HepG2 (cell line): ENCODE data around the gene KATNA1. TPM values are rescaled to one million over a fixed set of nuclear protein-coding genes. Genes with fewer than 3 reads are reported as not detected.

Source experiments
- IKZF1 ChIP-seq: fragments of 450-650 bp; IDR thresholded peaks from 2 replicates; pipeline ENCODE4 v1.7.1; 2016
- JUND ChIP-seq: sonication (generic); formaldehyde crosslinking; IDR thresholded peaks from 2 replicates; pipeline ENCODE4 v1.8.0; 2022; ENCODE audit warnings: mild to moderate bottlenecking, missing genetic modification reagents
- NAIF1 ChIP-seq: sonication (generic); formaldehyde crosslinking; IDR thresholded peaks from 2 replicates; pipeline ENCODE4 v1.5.0; 2020; ENCODE audit warnings: mild to moderate bottlenecking, missing genetic modification reagents, borderline replicate concordance
- PITX1 ChIP-seq: sonication (generic); formaldehyde crosslinking; IDR thresholded peaks from 2 replicates; pipeline ENCODE4 v1.5.1; 2020; ENCODE audit warnings: mild to moderate bottlenecking, missing genetic modification reagents
- SIN3A ChIP-seq: IDR thresholded peaks from 2 replicates; pipeline ENCODE4 v1.6.1; 2011; ENCODE audit warnings: low read depth, mild to moderate bottlenecking, control low read depth, low read length, borderline replicate concordance
- ZFP1 ChIP-seq: IDR thresholded peaks from 2 replicates; pipeline ENCODE4 v1.6.1; 2016
- ZFP37 ChIP-seq: sonication (generic); formaldehyde crosslinking; IDR thresholded peaks from 2 replicates; pipeline ENCODE4 v1.4.0; 2020; ENCODE audit warnings: missing genetic modification reagents, borderline replicate concordance
- ZNF230 ChIP-seq: sonication (generic); formaldehyde crosslinking; IDR thresholded peaks from 2 replicates; pipeline ENCODE4 v1.4.0; 2020; ENCODE audit warnings: mild to moderate bottlenecking, missing genetic modification reagents
- ZNF598 ChIP-seq: sonication (generic); formaldehyde crosslinking; IDR thresholded peaks from 2 replicates; pipeline ENCODE4 v1.5.1; 2020; ENCODE audit warnings: mild to moderate bottlenecking, missing genetic modification reagents, borderline replicate concordance
- ZNF672 ChIP-seq: sonication (generic); formaldehyde crosslinking; IDR thresholded peaks from 2 replicates; pipeline ENCODE4 v1.8.1; 2022; ENCODE audit warnings: missing genetic modification reagents
- ZNF703 ChIP-seq: sonication (generic); formaldehyde crosslinking; IDR thresholded peaks from 2 replicates; pipeline ENCODE4 v1.5.1; 2020; ENCODE audit warnings: missing genetic modification reagents, mild to moderate bottlenecking, moderate library complexity, borderline replicate concordance
- polyA plus RNA-seq, 8 experiments: library from polyadenylated mRNA; depleted of rRNA in 3 of 8; stranded (reverse) in 7 of 8; unstranded in 1 of 8; fragments of >200 nt; fragmentation: Illumina TruSeq in 4 of 8; extraction: Trizol in 4 of 8; gene quantifications; 2 replicates each; pipeline versions ENCODE4 v1.2.1 to v1.2.3, GENCODE V29; 2011 to 2016; ENCODE audit warnings: low read depth in 4 of 8, missing spikeins in 1 of 8, mixed read lengths in 1 of 8; ENCODE audit not compliant: insufficient read depth in 1 of 8
- total RNA-seq, 5 experiments: library from RNA; depleted of rRNA; stranded (reverse); fragments of >200 nt; fragmentation: Illumina TruSeq; extraction: Trizol; gene quantifications; 2 replicates each; pipeline ENCODE4 v1.2.3, GENCODE V29; 2016; ENCODE audit warnings: low read depth in 1 of 5
- TF ChIP-seq, protein P1 (sequence below), 2 experiments: sonication (generic) in 1 of 2; formaldehyde crosslinking in 1 of 2; IDR thresholded peaks; 2 replicates each; pipeline versions ENCODE4 v1.4.0 to v1.6.1; 2018 to 2020; ENCODE audit warnings: missing genetic modification reagents in 2 of 2, borderline replicate concordance in 1 of 2, low read depth in 1 of 2, mild to moderate bottlenecking in 1 of 2, missing biosample characterization in 1 of 2
- TF ChIP-seq, protein P2 (sequence below): IDR thresholded peaks from 2 replicates; pipeline ENCODE4 v1.6.1; 2016; ENCODE audit warnings: missing biosample characterization, missing genetic modification reagents, low read depth
- TF ChIP-seq, protein P3 (sequence below): sonication (generic); formaldehyde crosslinking; IDR thresholded peaks from 2 replicates; pipeline ENCODE4 v1.4.0; 2020; ENCODE audit warnings: mild to moderate bottlenecking, missing genetic modification reagents
- TF ChIP-seq, protein P4 (sequence below): sonication (generic); formaldehyde crosslinking; IDR thresholded peaks from 2 replicates; pipeline ENCODE4 v1.4.0; 2020; ENCODE audit warnings: mild to moderate bottlenecking, low read depth, missing genetic modification reagents
- TF ChIP-seq, protein P5 (sequence below): sonication (generic); formaldehyde crosslinking; IDR thresholded peaks from 2 replicates; pipeline ENCODE4 v1.5.0; 2020; ENCODE audit warnings: mild to moderate bottlenecking, missing genetic modification reagents

Gene KATNA1
- total and polyA plus RNA-seq, 2 of the 13 experiments (the other 11 are each of a cell fraction or from before 2014, with no cell fraction given): 14.8 to 25.3 TPM

DNA sequence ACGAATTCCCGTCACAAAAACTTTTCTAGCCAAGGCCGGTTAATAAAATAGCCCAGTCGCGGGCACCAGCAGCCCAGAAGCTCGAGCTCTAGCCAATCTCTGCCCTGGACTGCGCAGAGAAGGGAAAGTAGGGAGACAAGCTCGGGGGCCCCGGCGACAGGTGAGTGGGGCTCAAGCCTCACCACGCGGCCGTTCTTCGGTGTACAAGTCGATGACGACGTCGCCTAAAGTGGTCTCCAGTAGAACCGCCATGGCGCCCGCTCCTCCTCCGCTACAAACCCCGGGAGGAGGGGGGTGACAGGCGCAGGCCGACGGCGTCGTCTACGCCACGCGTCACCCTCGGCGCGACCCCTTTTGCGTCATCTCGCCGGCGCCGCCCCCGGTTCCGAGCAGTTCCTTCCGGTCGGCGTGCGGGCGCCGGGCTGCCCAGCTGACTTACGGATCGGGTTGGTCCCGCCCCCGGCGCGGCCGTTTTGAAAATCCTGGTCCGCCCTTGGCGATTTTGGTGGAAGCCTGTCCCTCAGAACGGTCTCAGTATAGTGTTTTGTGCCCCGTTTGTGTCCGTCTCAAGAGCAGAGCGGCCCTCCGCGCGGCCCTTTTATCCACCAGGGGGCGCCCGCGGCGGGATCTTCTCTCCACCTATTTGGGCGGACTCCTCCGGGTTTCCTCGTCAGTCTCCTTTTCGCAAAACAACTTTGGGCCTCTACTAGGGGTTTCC lies 102.6 kb downstream of the KATNA1 start, which contains the start of gene PPIL4 (continued):
- TF ChIP-seq, protein P1, sequence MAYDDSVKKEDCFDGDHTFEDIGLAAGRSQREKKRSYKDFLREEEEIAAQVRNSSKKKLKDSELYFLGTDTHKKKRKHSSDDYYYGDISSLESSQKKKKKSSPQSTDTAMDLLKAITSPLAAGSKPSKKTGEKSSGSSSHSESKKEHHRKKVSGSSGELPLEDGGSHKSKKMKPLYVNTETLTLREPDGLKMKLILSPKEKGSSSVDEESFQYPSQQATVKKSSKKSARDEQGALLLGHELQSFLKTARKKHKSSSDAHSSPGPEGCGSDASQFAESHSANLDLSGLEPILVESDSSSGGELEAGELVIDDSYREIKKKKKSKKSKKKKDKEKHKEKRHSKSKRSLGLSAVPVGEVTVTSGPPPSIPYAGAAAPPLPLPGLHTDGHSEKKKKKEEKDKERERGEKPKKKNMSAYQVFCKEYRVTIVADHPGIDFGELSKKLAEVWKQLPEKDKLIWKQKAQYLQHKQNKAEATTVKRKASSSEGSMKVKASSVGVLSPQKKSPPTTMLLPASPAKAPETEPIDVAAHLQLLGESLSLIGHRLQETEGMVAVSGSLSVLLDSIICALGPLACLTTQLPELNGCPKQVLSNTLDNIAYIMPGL (CRISPR knock-in tag; IDR thresholded peaks at IDR 0.05; ENCODE audit: borderline replicate concordance in 1 of 2, low read depth in 1 of 2): peak; percentile 97 to 98
- TF ChIP-seq PITX1 (CRISPR knock-in tag) (peak; percentile 54; the same call in 1 of the 2 replicates), SIN3A (peak; percentile 88), JUND (CRISPR knock-in tag) (peak; percentile 28; the same call in 1 of the 2 replicates), ZNF598 (CRISPR knock-in tag) (peak; percentile 94), NAIF1 (CRISPR knock-in tag) (0 out of 2 replicates have a peak, but pooled peaks have one; percentile 36), ZFP37 (peak; percentile 89; the same call in 1 of the 2 replicates), ZNF672 (CRISPR knock-in tag) (no peak), ZNF703 (CRISPR knock-in tag) (peak; percentile 56; the same call in 1 of the 2 replicates), IKZF1 (no peak), ZFP1 (peak; percentile 72; the same call in 1 of the 2 replicates), ZNF230 (CRISPR knock-in tag) (peak; percentile 86)
- TF ChIP-seq, protein P2, sequence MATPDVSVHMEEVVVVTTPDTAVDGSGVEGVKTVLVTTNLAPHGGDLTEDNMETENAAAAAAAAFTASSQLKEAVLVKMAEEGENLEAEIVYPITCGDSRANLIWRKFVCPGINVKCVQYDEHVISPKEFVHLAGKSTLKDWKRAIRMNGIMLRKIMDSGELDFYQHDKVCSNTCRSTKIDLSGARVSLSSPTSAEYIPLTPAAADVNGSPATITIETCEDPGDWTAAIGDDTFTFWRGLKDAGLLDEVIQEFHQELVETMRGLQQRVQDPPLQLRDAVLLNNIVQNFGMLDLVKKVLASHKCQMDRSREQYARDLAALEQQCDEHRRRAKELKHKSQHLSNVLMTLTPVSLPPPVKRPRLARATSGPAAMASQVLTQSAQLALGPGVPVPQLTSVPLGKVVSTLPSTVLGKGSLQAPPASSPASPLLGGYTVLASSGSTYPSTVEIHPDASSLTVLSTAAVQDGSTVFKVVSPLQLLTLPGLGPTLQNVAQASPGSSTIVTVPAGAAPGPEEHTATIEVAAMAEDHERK (CRISPR knock-in tag): peak; percentile 99
- TF ChIP-seq, protein P3, sequence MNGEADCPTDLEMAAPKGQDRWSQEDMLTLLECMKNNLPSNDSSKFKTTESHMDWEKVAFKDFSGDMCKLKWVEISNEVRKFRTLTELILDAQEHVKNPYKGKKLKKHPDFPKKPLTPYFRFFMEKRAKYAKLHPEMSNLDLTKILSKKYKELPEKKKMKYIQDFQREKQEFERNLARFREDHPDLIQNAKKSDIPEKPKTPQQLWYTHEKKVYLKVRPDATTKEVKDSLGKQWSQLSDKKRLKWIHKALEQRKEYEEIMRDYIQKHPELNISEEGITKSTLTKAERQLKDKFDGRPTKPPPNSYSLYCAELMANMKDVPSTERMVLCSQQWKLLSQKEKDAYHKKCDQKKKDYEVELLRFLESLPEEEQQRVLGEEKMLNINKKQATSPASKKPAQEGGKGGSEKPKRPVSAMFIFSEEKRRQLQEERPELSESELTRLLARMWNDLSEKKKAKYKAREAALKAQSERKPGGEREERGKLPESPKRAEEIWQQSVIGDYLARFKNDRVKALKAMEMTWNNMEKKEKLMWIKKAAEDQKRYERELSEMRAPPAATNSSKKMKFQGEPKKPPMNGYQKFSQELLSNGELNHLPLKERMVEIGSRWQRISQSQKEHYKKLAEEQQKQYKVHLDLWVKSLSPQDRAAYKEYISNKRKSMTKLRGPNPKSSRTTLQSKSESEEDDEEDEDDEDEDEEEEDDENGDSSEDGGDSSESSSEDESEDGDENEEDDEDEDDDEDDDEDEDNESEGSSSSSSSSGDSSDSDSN: peak; percentile 72
- TF ChIP-seq, protein P4, sequence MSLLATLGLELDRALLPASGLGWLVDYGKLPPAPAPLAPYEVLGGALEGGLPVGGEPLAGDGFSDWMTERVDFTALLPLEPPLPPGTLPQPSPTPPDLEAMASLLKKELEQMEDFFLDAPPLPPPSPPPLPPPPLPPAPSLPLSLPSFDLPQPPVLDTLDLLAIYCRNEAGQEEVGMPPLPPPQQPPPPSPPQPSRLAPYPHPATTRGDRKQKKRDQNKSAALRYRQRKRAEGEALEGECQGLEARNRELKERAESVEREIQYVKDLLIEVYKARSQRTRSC (CRISPR knock-in tag): no peak
- TF ChIP-seq, protein P5, sequence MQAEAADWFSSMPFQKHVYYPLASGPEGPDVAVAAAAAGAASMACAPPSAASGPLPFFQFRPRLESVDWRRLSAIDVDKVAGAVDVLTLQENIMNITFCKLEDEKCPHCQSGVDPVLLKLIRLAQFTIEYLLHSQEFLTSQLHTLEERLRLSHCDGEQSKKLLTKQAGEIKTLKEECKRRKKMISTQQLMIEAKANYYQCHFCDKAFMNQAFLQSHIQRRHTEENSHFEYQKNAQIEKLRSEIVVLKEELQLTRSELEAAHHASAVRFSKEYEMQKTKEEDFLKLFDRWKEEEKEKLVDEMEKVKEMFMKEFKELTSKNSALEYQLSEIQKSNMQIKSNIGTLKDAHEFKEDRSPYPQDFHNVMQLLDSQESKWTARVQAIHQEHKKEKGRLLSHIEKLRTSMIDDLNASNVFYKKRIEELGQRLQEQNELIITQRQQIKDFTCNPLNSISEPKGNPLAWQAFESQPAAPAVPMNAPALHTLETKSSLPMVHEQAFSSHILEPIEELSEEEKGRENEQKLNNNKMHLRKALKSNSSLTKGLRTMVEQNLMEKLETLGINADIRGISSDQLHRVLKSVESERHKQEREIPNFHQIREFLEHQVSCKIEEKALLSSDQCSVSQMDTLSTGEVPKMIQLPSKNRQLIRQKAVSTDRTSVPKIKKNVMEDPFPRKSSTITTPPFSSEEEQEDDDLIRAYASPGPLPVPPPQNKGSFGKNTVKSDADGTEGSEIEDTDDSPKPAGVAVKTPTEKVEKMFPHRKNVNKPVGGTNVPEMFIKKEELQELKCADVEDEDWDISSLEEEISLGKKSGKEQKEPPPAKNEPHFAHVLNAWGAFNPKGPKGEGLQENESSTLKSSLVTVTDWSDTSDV (CRISPR knock-in tag): peak; percentile 84; the same call in 1 of the 2 replicates
